Cardiac muscle cell (in vitro differentiated cells and primary cell): ENCODE data around the gene STMN1. TPM values are rescaled to one million over a fixed set of nuclear protein-coding genes. Genes with fewer than 3 reads are reported as not detected.

Experiments
- DNase-seq, 2 donors: peaks; one replicate each; pipeline versions ENCODE4 v3.0.0 to v3.0.0-alpha.2; 2010 to 2017; ENCODE audit warnings: low read depth in 1 of 2, low spot score in 1 of 2
- H3K27ac ChIP-seq: fragments of 200-600 bp; sonication (generic); 2 replicates; pipeline ENCODE4 v1.5.1; 2016
- H3K27me3 ChIP-seq: fragments of 200-600 bp; sonication (generic); 2 replicates; pipeline ENCODE4 v1.6.0; 2016; ENCODE audit warnings: control low read depth
- H3K36me3 ChIP-seq: fragments of 200-600 bp; sonication (generic); 2 replicates; pipeline ENCODE4 v1.5.1; 2016; ENCODE audit warnings: control low read depth
- H3K4me1 ChIP-seq: fragments of 200-600 bp; sonication (generic); 2 replicates; pipeline ENCODE4 v1.8.1; 2017; ENCODE audit warnings: low read depth, mild to moderate bottlenecking, mixed run types
- H3K4me3 ChIP-seq: fragments of 200-600 bp; sonication (generic); 2 replicates; pipeline ENCODE4 v1.5.1; 2016; ENCODE audit warnings: mild to moderate bottlenecking
- H3K9me3 ChIP-seq: fragments of 200-600 bp; sonication (generic); 2 replicates; pipeline ENCODE4 v1.5.1; 2017; ENCODE audit warnings: low read depth, mild to moderate bottlenecking, control low read depth
- CTCF ChIP-seq: IDR thresholded peaks from 2 replicates; pipeline ENCODE4 v1.5.1; 2012; ENCODE audit warnings: low read depth, mild to moderate bottlenecking, low read length
- polyA plus RNA-seq: library from polyadenylated mRNA; unstranded; fragments of >200 nt; fragmentation: Nextera tagmentation; extraction: Ambion mirVana; gene quantifications from 2 replicates; pipeline ENCODE4 v1.2.1, GENCODE V29; 2016
- total RNA-seq: library from RNA; depleted of rRNA; stranded (reverse); fragments of >200 nt; gene quantifications from 2 replicates; pipeline ENCODE4 v1.2.3, GENCODE V29; 2016

Gene STMN1
- total and polyA plus RNA-seq, 2 experiments from 2014 or later: 572 to 943 TPM

- H3K27me3 ChIP-seq: no peaks in the 10 kb centered on the region
- no peaks in the 10 kb centered on the region for H3K9me3 ChIP-seq
- peak in 1 of 2 donors; percentile 33 for DNase-seq
- H3K4me3 ChIP-seq: no peak overlapping the region
- peak overlapping the region; percentile 63 for H3K27ac ChIP-seq
- peaks cover 26% of the 10 kb centered on the region for H3K36me3 ChIP-seq
- no peak for TF ChIP-seq CTCF
- peaks cover 16% of the 10 kb centered on the region for H3K4me1 ChIP-seq
These were observed 10.0 kb downstream of the STMN1 start for GRCh38 chr1:25896266-25896665.

- Histone ChIP-seq H3K4me1 (peaks cover 16% of the 10 kb centered on the region), H3K27ac (no peak overlapping the region), H3K9me3 (no peaks in the 10 kb centered on the region), H3K36me3 (peaks cover 18% of the 10 kb centered on the region), H3K4me3 (no peak overlapping the region), H3K27me3 (no peaks in the 10 kb centered on the region)
- DNase-seq: peak; percentile 92 to 95
- TF ChIP-seq CTCF: peak; percentile 98
These were observed 10.7 kb downstream of the STMN1 start for GRCh38 chr1:25895365-25895990.

- H3K4me3 ChIP-seq: no peak overlapping the region
- H3K27ac ChIP-seq: no peak overlapping the region
- no peaks in the 10 kb centered on the region for H3K9me3 ChIP-seq
- DNase-seq: peak in 1 of 2 donors; percentile 48
- TF ChIP-seq CTCF: no peak
- no peaks in the 10 kb centered on the region for H3K27me3 ChIP-seq
- H3K4me1 ChIP-seq: peaks cover 20% of the 10 kb centered on the region
- H3K36me3 ChIP-seq: peaks cover 2% of the 10 kb centered on the region
These were observed 13.1 kb downstream of the STMN1 start for GRCh38 chr1:25893116-25893515.

- H3K27ac ChIP-seq: no peak overlapping the region
These were observed 14.6 kb downstream of the STMN1 start for GRCh38 chr1:25891606-25892005.

GRCh38 chr1:25890239-25891034 lies 15.8 kb downstream of the STMN1 start:
- H3K27ac ChIP-seq: peak overlapping the region; percentile 23
- no peak for DNase-seq

More at GRCh38 chr1:25891606-25892005, 14.6 kb downstream of the STMN1 start:
- Histone ChIP-seq H3K9me3 (no peaks in the 10 kb centered on the region), H3K4me1 (peaks cover 20% of the 10 kb centered on the region), H3K4me3 (no peak overlapping the region), H3K27me3 (no peaks in the 10 kb centered on the region), H3K36me3 (no peaks in the 10 kb centered on the region)
- DNase-seq: no peak
- no peak for TF ChIP-seq CTCF

More at GRCh38 chr1:25890239-25891034, 15.8 kb downstream of the STMN1 start:
- H3K4me3 ChIP-seq: no peak overlapping the region
- H3K27me3 ChIP-seq: no peaks in the 10 kb centered on the region
- no peaks in the 10 kb centered on the region for H3K9me3 ChIP-seq
- no peak for TF ChIP-seq CTCF
- H3K4me1 ChIP-seq: peaks cover 20% of the 10 kb centered on the region
- H3K36me3 ChIP-seq: no peaks in the 10 kb centered on the region
